Neural progenitor cell (in vitro differentiated cells): Measurements from ENCODE around the gene GRAMD1B. TPM values are rescaled to one million over a fixed set of nuclear protein-coding genes. Genes with fewer than 3 reads are reported as not detected.

Experiments used
- DNase-seq: peaks from one replicate; pipeline ENCODE4 v3.0.0-alpha.2; 2016; ENCODE audit warnings: low spot score
- H2AFZ ChIP-seq: fragments of 200-600 bp; sonication (generic); replicated peaks from 2 replicates; pipeline ENCODE4 v1.6.1; 2016; ENCODE audit warnings: antibody characterized with exemption
- H3F3A ChIP-seq: fragments of 200-600 bp; sonication (generic); 2 replicates; pipeline ENCODE4 v1.6.1; 2016; ENCODE audit warnings: antibody characterized with exemption, low read depth
- H3K27ac ChIP-seq: fragments of 200-600 bp; sonication (generic); 2 replicates; pipeline ENCODE4 v1.5.1; 2016; ENCODE audit warnings: mild to moderate bottlenecking
- H3K27me3 ChIP-seq: fragments of 200-600 bp; sonication (generic); 2 replicates; pipeline ENCODE4 v1.6.1; 2016; ENCODE audit warnings: mild to moderate bottlenecking, moderate library complexity
- H3K36me3 ChIP-seq: fragments of 200-600 bp; sonication (generic); 2 replicates; pipeline ENCODE4 v1.5.1; 2016
- H3K4me1 ChIP-seq: fragments of 200-600 bp; sonication (generic); 2 replicates; pipeline ENCODE4 v1.6.1; 2016; ENCODE audit warnings: mixed run types
- H3K4me2 ChIP-seq: fragments of 200-600 bp; sonication (generic); 2 replicates; pipeline ENCODE4 v1.6.1; 2016
- H3K4me3 ChIP-seq: fragments of 200-600 bp; sonication (generic); 2 replicates; pipeline ENCODE4 v1.5.1; 2016
- H3K79me2 ChIP-seq: fragments of 200-600 bp; sonication (generic); 2 replicates; pipeline ENCODE4 v1.6.1; 2016; ENCODE audit warnings: low read depth
- H3K9ac ChIP-seq: fragments of 200-600 bp; sonication (generic); 2 replicates; pipeline ENCODE4 v1.6.1; 2016
- H3K9me3 ChIP-seq: fragments of 200-600 bp; sonication (generic); 2 replicates; pipeline ENCODE4 v1.5.1; 2016; ENCODE audit warnings: low read depth
- H4K20me1 ChIP-seq: fragments of 200-600 bp; sonication (generic); 2 replicates; pipeline ENCODE4 v1.6.1; 2016; ENCODE audit warnings: low read depth
- H3K27ac Mint-ChIP-seq: 3 replicates; pipeline ENCODE4 v1.8.0; 2021; ENCODE audit warnings: mixed read lengths
- H3K27me3 Mint-ChIP-seq: 2 replicates; pipeline ENCODE4 v1.8.0; 2022; ENCODE audit warnings: low read depth, mild to moderate bottlenecking, inconsistent platforms, moderate library complexity, mixed read lengths; ENCODE audit not compliant: insufficient read depth
- H3K36me3 Mint-ChIP-seq: 3 replicates; pipeline ENCODE4 v1.8.0; 2021; ENCODE audit warnings: mixed read lengths
- H3K4me1 Mint-ChIP-seq: 3 replicates; pipeline ENCODE4 v1.8.0; 2021; ENCODE audit warnings: mixed read lengths
- H3K4me3 Mint-ChIP-seq: 3 replicates; pipeline ENCODE4 v1.8.0; 2021; ENCODE audit warnings: mild to moderate bottlenecking, moderate library complexity, mixed read lengths
- H3K9me3 Mint-ChIP-seq: 3 replicates; pipeline ENCODE4 v1.8.0; 2020; ENCODE audit warnings: mixed read lengths
- CTCF ChIP-seq: fragments of 200-600 bp; sonication (generic); IDR thresholded peaks from 2 replicates; pipeline ENCODE4 v1.5.1; 2017; ENCODE audit warnings: antibody characterized with exemption, mild to moderate bottlenecking
- EZH2 ChIP-seq: fragments of 200-600 bp; sonication (generic); IDR thresholded peaks from 2 replicates; pipeline ENCODE4 v1.6.1; 2017; ENCODE audit warnings: antibody characterized with exemption, mild to moderate bottlenecking, moderate library complexity
- EZH2phosphoT487 ChIP-seq: fragments of 200-600 bp; sonication (generic); IDR thresholded peaks from 2 replicates; pipeline ENCODE4 v1.6.1; 2017; ENCODE audit warnings: antibody characterized with exemption
- total RNA-seq: library from RNA; depleted of rRNA; stranded (reverse); fragments of >200 nt; gene quantifications from 2 replicates; pipeline ENCODE4 v1.2.3, GENCODE V29; 2015; ENCODE audit warnings: low replicate concordance

The GRAMD1B gene
- total RNA-seq, 1 donor from 2014 or later, result 12.6 TPM

- Histone ChIP-seq H3K36me3 (no peaks in the 10 kb centered on the region), H3F3A (peaks cover 11% of the 10 kb centered on the region), H2AFZ (no peak overlapping the region), H3K27ac (no peak overlapping the region), H3K4me1 (peaks cover 22% of the 10 kb centered on the region), H3K4me3 (no peak overlapping the region), H3K9me3 (no peaks in the 10 kb centered on the region), H3K79me2 (peaks cover 5% of the 10 kb centered on the region), H3K27me3 (no peaks in the 10 kb centered on the region), H3K9ac (no peak overlapping the region), H4K20me1 (peaks cover 2% of the 10 kb centered on the region), H3K4me2 (no peak overlapping the region)
- Mint-ChIP-seq H3K27ac (peak overlapping the region; percentile 16), H3K27me3 (peaks cover 3% of the 10 kb centered on the region), H3K4me3 (no peak overlapping the region), H3K9me3 (no peaks in the 10 kb centered on the region), H3K4me1 (peaks cover 38% of the 10 kb centered on the region), H3K36me3 (no peaks in the 10 kb centered on the region)
- DNase-seq, result no peak
- TF ChIP-seq EZH2 (no peak), EZH2phosphoT487 (no peak), CTCF (no peak)
Measured at GRCh38 chr11:123504401-123504800, 74.3 kb downstream of the GRAMD1B start.

GRCh38 chr11:123505546-123506299 is 75.7 kb downstream of the GRAMD1B start:
- peaks cover 10% of the 10 kb centered on the region for H4K20me1 ChIP-seq
- no peaks in the 10 kb centered on the region for H3K36me3 ChIP-seq
- H3F3A ChIP-seq, result peaks cover 12% of the 10 kb centered on the region
- H3K4me2 ChIP-seq, result peak overlapping the region; percentile 42
- no peak overlapping the region for H3K4me3 ChIP-seq
- peak; percentile 78 for DNase-seq
- no peak overlapping the region for H3K4me3 Mint-ChIP-seq
- no peak overlapping the region for H2AFZ ChIP-seq
- peaks cover 26% of the 10 kb centered on the region for H3K4me1 ChIP-seq
- TF ChIP-seq EZH2phosphoT487 (no peak), CTCF (no peak), EZH2 (no peak)
- no peaks in the 10 kb centered on the region for H3K9me3 ChIP-seq
- no peaks in the 10 kb centered on the region for H3K27me3 ChIP-seq
- H3K27ac ChIP-seq, result no peak overlapping the region
- peak overlapping the region; percentile 12 for H3K27ac Mint-ChIP-seq
- no peaks in the 10 kb centered on the region for H3K79me2 ChIP-seq
- H3K9me3 Mint-ChIP-seq, result no peaks in the 10 kb centered on the region
- peaks cover 5% of the 10 kb centered on the region for H3K27me3 Mint-ChIP-seq
- H3K36me3 Mint-ChIP-seq, result no peaks in the 10 kb centered on the region
- H3K9ac ChIP-seq, result no peak overlapping the region
- H3K4me1 Mint-ChIP-seq, result peaks cover 51% of the 10 kb centered on the region

GRCh38 chr11:123507043-123507442 is 77.0 kb downstream of the GRAMD1B start:
- peaks cover 5% of the 10 kb centered on the region for H3K27me3 Mint-ChIP-seq
- no peak overlapping the region for H3K27ac Mint-ChIP-seq
- H4K20me1 ChIP-seq, result peaks cover 13% of the 10 kb centered on the region
- H3K4me1 ChIP-seq, result peaks cover 28% of the 10 kb centered on the region
- peaks cover 12% of the 10 kb centered on the region for H3F3A ChIP-seq
- no peak overlapping the region for H2AFZ ChIP-seq
- H3K27ac ChIP-seq, result no peak overlapping the region
- TF ChIP-seq EZH2phosphoT487 (no peak), EZH2 (no peak), CTCF (no peak)
- H3K9me3 ChIP-seq, result no peaks in the 10 kb centered on the region
- H3K36me3 Mint-ChIP-seq, result no peaks in the 10 kb centered on the region
- peaks cover 7% of the 10 kb centered on the region for H3K79me2 ChIP-seq
- no peak overlapping the region for H3K4me2 ChIP-seq
- no peak overlapping the region for H3K4me3 Mint-ChIP-seq
- no peaks in the 10 kb centered on the region for H3K27me3 ChIP-seq
- no peak overlapping the region for H3K4me3 ChIP-seq
- no peak for DNase-seq
- H3K36me3 ChIP-seq, result no peaks in the 10 kb centered on the region
- H3K9ac ChIP-seq, result no peak overlapping the region
- H3K9me3 Mint-ChIP-seq, result no peaks in the 10 kb centered on the region
- H3K4me1 Mint-ChIP-seq, result peaks cover 62% of the 10 kb centered on the region
